Gastroesophageal sphincter (tissue), 4 donors: Measurements from ENCODE around the gene PCDHA3. TPM values are rescaled to one million over a fixed set of nuclear protein-coding genes. Genes with fewer than 3 reads are reported as not detected.
"Not testable (repeated sequence)": the region's sequence is repeated elsewhere in the genome, so short reads cannot be mapped to it uniquely, and the experiment has no call there.

Source experiments
- ATAC-seq: fragments of 150-250 bp; one replicate; pipeline ENCODE4 v1.9.1; 2016; ENCODE audit warnings: mild to moderate bottlenecking, moderate library complexity
- H3K27ac ChIP-seq, 4 donors: fragments of 200-600 bp; sonication (generic) in 3 of 4; 1 replicate in 3 of 4; 2 replicates in 1 of 4; pipeline ENCODE4 v1.5.1; 2016 to 2019
- H3K27me3 ChIP-seq: fragments of 200-600 bp; sonication (generic); one replicate; pipeline ENCODE4 v1.5.1; 2019
- H3K36me3 ChIP-seq, 2 donors: fragments of 200-600 bp; sonication (generic); one replicate each; pipeline ENCODE4 v1.5.1; 2019; ENCODE audit warnings: control low read depth in 1 of 2
- H3K4me1 ChIP-seq, 3 donors: fragments of 200-600 bp; sonication (generic); 1 replicate in 2 of 3; 2 replicates in 1 of 3; pipeline ENCODE4 v1.5.1; 2016 to 2019; ENCODE audit warnings: control low read depth in 2 of 3
- H3K4me3 ChIP-seq, 2 donors: fragments of 200-600 bp; sonication (generic); one replicate each; pipeline ENCODE4 v1.5.1; 2019; ENCODE audit warnings: mild to moderate bottlenecking in 1 of 2, moderate library complexity in 1 of 2
- H3K9me3 ChIP-seq, 3 donors: fragments of 200-600 bp; sonication (generic); one replicate each; pipeline ENCODE4 v1.5.1; 2017 to 2019; ENCODE audit warnings: control low read depth in 2 of 3
- CTCF ChIP-seq, 4 experiments: fragments of 200-600 bp in 2 of 4; fragments of 450-650 bp in 2 of 4; sonication (generic) in 1 of 4; IDR thresholded peaks; one replicate each; pipeline ENCODE4 v1.5.1; 2017 to 2019; ENCODE audit warnings: antibody characterized with exemption in 4 of 4, mild to moderate bottlenecking in 2 of 4, moderate library complexity in 2 of 4
- EP300 ChIP-seq: sonication (generic); formaldehyde crosslinking; IDR thresholded peaks from one replicate; pipeline ENCODE4 v1.6.1; 2017; ENCODE audit warnings: antibody characterized with exemption, mild to moderate bottlenecking
- POLR2A ChIP-seq, 2 donors: fragments of 450-650 bp; IDR thresholded peaks; one replicate each; pipeline ENCODE4 v1.6.1; 2017; ENCODE audit warnings: antibody characterized with exemption in 2 of 2, mild to moderate bottlenecking in 2 of 2, moderate library complexity in 1 of 2
- POLR2AphosphoS5 ChIP-seq: sonication (generic); formaldehyde crosslinking; IDR thresholded peaks from one replicate; pipeline ENCODE4 v1.6.1; 2017; ENCODE audit warnings: antibody characterized with exemption
- WGBS, 2 donors: methylation state at CpG; one replicate each; pipeline ENCODE4 v1.1.5; 2018; ENCODE audit warnings: low coverage in 1 of 2; 5-methylcytosine and 5-hydroxymethylcytosine counted together
- total RNA-seq, 4 donors: library from RNA; depleted of rRNA; stranded (reverse); fragments of >200 nt; gene quantifications; one replicate each; pipeline ENCODE4 v1.1.0, GENCODE V29; 2016

The PCDHA3 gene
- total RNA-seq, 4 donors from 2014 or later: 0.32 to 1.4 (median 0.70) TPM

GRCh38 chr5:140840978-140841962, 40.4 kb downstream of the PCDHA3 start, which contains the start of gene PCDHA8:
TSS of gene PCDHA8 (plus strand) at chr5:140841187. CDS start at chr5:140841322, 135 bp downstream.
- no peak for ATAC-seq

GRCh38 chr5:140842798-140843733, 42.2 kb downstream of the PCDHA3 start:
- Histone ChIP-seq H3K9me3 (peaks cover 0 to 64% (median 0%) of the 10 kb centered on the region in 3 donors), H3K4me3 (no peak overlapping the region), H3K27me3 (peaks cover 83% of the 10 kb centered on the region), H3K27ac (no peak overlapping the region), H3K4me1 (no peaks in the 10 kb centered on the region), H3K36me3 (no peaks in the 10 kb centered on the region)
- WGBS, 2 donors: 43 to 67% methylated on average over 1 of the region's 87 CpGs
- no peak for TF ChIP-seq CTCF (IDR thresholded peaks at IDR 0.05)
- TF ChIP-seq POLR2A (IDR thresholded peaks at IDR 0.05): no peak
- no peak for ATAC-seq

More at GRCh38 chr5:140840978-140841962, 40.4 kb downstream of the PCDHA3 start, which contains the start of gene PCDHA8:
- no peak within 1 kb of the TSS for H3K27ac ChIP-seq
- peaks cover 0 to 51% (median 0%) of the 10 kb centered on the region in 3 donors for H3K9me3 ChIP-seq
- H3K36me3 ChIP-seq: no peaks in the 10 kb centered on the region
- H3K27me3 ChIP-seq: peaks cover 74% of the 10 kb centered on the region
- no peak for TF ChIP-seq CTCF (IDR thresholded peaks at IDR 0.05)
- no peak for TF ChIP-seq POLR2AphosphoS5
- TF ChIP-seq POLR2A (IDR thresholded peaks at IDR 0.05): no peak
- TF ChIP-seq EP300: no peak
- 17 to 32% methylated on average over 11 to 19 of the region's 47 CpGs for WGBS, 2 donors
- H3K4me3 ChIP-seq: no peak within 1 kb of the TSS
- H3K4me1 ChIP-seq: no peaks in the 10 kb centered on the region

GRCh38 chr5:140848139-140849102, 47.6 kb downstream of the PCDHA3 start, which contains the start of gene PCDHA9:
TSS of gene PCDHA9 (plus strand) at chr5:140848382. CDS start at chr5:140848496, 114 bp downstream.
- ATAC-seq, H3K27ac ChIP-seq, H3K4me3 ChIP-seq, H3K4me1 ChIP-seq, H3K36me3 ChIP-seq: not testable (repeated sequence)
- peaks cover 0 to 59% (median 0%) of the 10 kb centered on the region in 3 donors for H3K9me3 ChIP-seq
- 15 to 24% methylated on average over 5 to 19 of the region's 48 CpGs for WGBS, 2 donors
- peaks cover 76% of the 10 kb centered on the region for H3K27me3 ChIP-seq

GRCh38 chr5:140849831-140850634, 49.2 kb downstream of the PCDHA3 start:
- Histone ChIP-seq H3K27me3 (peaks cover 80% of the 10 kb centered on the region), H3K9me3 (peaks cover 0 to 57% (median 0%) of the 10 kb centered on the region in 3 donors)
- WGBS, 2 donors: 35% methylated on average over 21 of the region's 101 CpGs; no CpG with 5 or more reads in 1 of the 2 donors
- ATAC-seq, H3K4me1 ChIP-seq, H3K4me3 ChIP-seq, H3K36me3 ChIP-seq, H3K27ac ChIP-seq: not testable (repeated sequence)

Other genes starting within 250 kb of the PCDHA3 start
- gene SRA1, start 243.6 kb upstream of the PCDHA3 start, total RNA-seq: 10 to 100 TPM; 17.5 to 29.4 (median 23.2) TPM
- 10 to 100 TPM in 3 of 4 donors, 1 to 10 TPM in 1; 9.7 to 25.1 (median 17.5) TPM for gene APBB3, start 236.5 kb upstream of the PCDHA3 start, total RNA-seq
- 10 to 100 TPM; 24.5 to 52.0 (median 32.7) TPM for gene SLC35A4, start 236.2 kb upstream of the PCDHA3 start, total RNA-seq
- 10 to 100 TPM; 20.4 to 84.5 (median 37.9) TPM for gene CD14, start 167.9 kb upstream of the PCDHA3 start, total RNA-seq
- gene TMCO6, start 161.6 kb upstream of the PCDHA3 start, total RNA-seq: 10 to 100 TPM; 10.9 to 72.1 (median 26.7) TPM
- gene NDUFA2, start 153.4 kb upstream of the PCDHA3 start, total RNA-seq: 10 to 100 TPM; 38.6 to 61.5 (median 46.1) TPM
- 100 to 1,000 TPM; 130 to 168 (median 131) TPM for gene IK, start 153.2 kb upstream of the PCDHA3 start, total RNA-seq
- 10 to 100 TPM; 15.6 to 25.1 (median 16.9) TPM for gene WDR55, start 136.2 kb upstream of the PCDHA3 start, total RNA-seq
- gene DND1, start 127.5 kb upstream of the PCDHA3 start, total RNA-seq: under 1 TPM in 3 of 4 donors, not detected in 1; 0.19 to 0.67 (median 0.62) TPM
- gene HARS1, start 109.7 kb upstream of the PCDHA3 start, total RNA-seq: 10 to 100 TPM; 65.9 to 67.9 (median 67.1) TPM
- 10 to 100 TPM; 16.0 to 41.6 (median 25.5) TPM for gene HARS2, start 109.6 kb upstream of the PCDHA3 start, total RNA-seq
- gene ZMAT2, start 100.6 kb upstream of the PCDHA3 start, total RNA-seq: 10 to 100 TPM; 35.8 to 47.2 (median 45.0) TPM
- gene PCDHA1, start 14.9 kb upstream of the PCDHA3 start, total RNA-seq: not detected
- under 1 TPM in 2 of 4 donors, not detected in 2; 0.19 to 0.27 TPM for gene PCDHA2, start 6.2 kb upstream of the PCDHA3 start, total RNA-seq
- gene PCDHA4, start 6.0 kb downstream of the PCDHA3 start, total RNA-seq: under 1 TPM in 3 of 4 donors, not detected in 1; 0.13 to 0.96 (median 0.31) TPM
- gene PCDHA5, start 20.6 kb downstream of the PCDHA3 start, total RNA-seq: under 1 TPM in 3 of 4 donors, not detected in 1; 0.27 to 0.31 (median 0.27) TPM
- gene PCDHA6, start 26.9 kb downstream of the PCDHA3 start, total RNA-seq: 1 to 10 TPM in 1 of 4 donors, under 1 TPM in 3; 0.31 to 1.4 (median 0.73) TPM
- gene PCDHA7, start 33.2 kb downstream of the PCDHA3 start, total RNA-seq: under 1 TPM in 3 of 4 donors, not detected in 1; 0.27 to 0.47 (median 0.35) TPM
- gene PCDHA8, start 40.1 kb downstream of the PCDHA3 start, total RNA-seq: under 1 TPM in 1 of 4 donors, not detected in 3; 0.15 TPM
- under 1 TPM in 3 of 4 donors, not detected in 1; 0.13 to 0.47 (median 0.23) TPM for gene PCDHA9, start 47.3 kb downstream of the PCDHA3 start, total RNA-seq
- gene PCDHA10, start 54.8 kb downstream of the PCDHA3 start, total RNA-seq: 1 to 10 TPM in 3 of 4 donors, under 1 TPM in 1; 0.94 to 2.5 (median 1.4) TPM
- 1 to 10 TPM in 1 of 4 donors, under 1 TPM in 3; 0.13 to 1.9 (median 0.89) TPM for gene PCDHA11, start 67.9 kb downstream of the PCDHA3 start, total RNA-seq
- 1 to 10 TPM in 3 of 4 donors, under 1 TPM in 1; 0.54 to 4.7 (median 1.5) TPM for gene PCDHA12, start 74.3 kb downstream of the PCDHA3 start, total RNA-seq
- gene PCDHA13, start 81.1 kb downstream of the PCDHA3 start, total RNA-seq: 1 to 10 TPM in 2 of 4 donors, under 1 TPM in 2; 0.22 to 2.5 (median 0.79) TPM
- 1 to 10 TPM in 2 of 4 donors, under 1 TPM in 2; 0.47 to 6.6 (median 1.4) TPM for gene PCDHAC1, start 125.2 kb downstream of the PCDHA3 start, total RNA-seq
- gene PCDHAC2, start 165.4 kb downstream of the PCDHA3 start, total RNA-seq: 10 to 100 TPM in 3 of 4 donors, 1 to 10 TPM in 1; 1.6 to 25.9 (median 13.9) TPM